B cell (primary cell): Measurements from ENCODE around the gene GPRIN2. TPM values are rescaled to one million over a fixed set of nuclear protein-coding genes. Genes with fewer than 3 reads are reported as not detected.

Experiments used
- ATAC-seq: fragments of 200-7000 bp; cut with Tn5 transposase; one replicate; pipeline ENCODE4 v1.10.0; 2021; ENCODE audit warnings: low read depth, mild to moderate bottlenecking, moderate number of reproducible peaks, moderate library complexity
- CTCF ChIA-PET: fragments of 350-600 bp; sonication (Branson Sonifier 250); formaldehyde crosslinking; loops from one replicate; lab custom pipeline; 2021; ENCODE audit warnings: antibody characterized with exemption, inconsistent platforms; lab: Charles Lee
- POLR2A ChIA-PET: fragments of 350-600 bp; sonication (Branson Sonifier 250); formaldehyde crosslinking; loops from one replicate; lab custom pipeline; 2021; ENCODE audit warnings: antibody characterized with exemption; lab: Charles Lee
- DNase-seq: peaks from one replicate; pipeline ENCODE4 v3.0.0; 2013
- H2AFZ ChIP-seq: 2 replicates; pipeline ENCODE4 v1.6.1; 2012; ENCODE audit warnings: mild to moderate bottlenecking, low read depth, low read length; ENCODE audit not compliant: insufficient read depth, poor library complexity, severe bottlenecking
- H3K27ac ChIP-seq, 2 donors: 1 replicate in 1 of 2; 2 replicates in 1 of 2; pipeline ENCODE4 v1.5.1; 2012 to 2013; ENCODE audit warnings: low read length in 2 of 2, mild to moderate bottlenecking in 2 of 2, moderate library complexity in 1 of 2
- H3K27me3 ChIP-seq, 4 experiments: fragments of 200-600 bp in 1 of 4; sonication (generic) in 1 of 4; replicated peaks in 1 of 4; 1 replicate in 2 of 4; 2 replicates in 2 of 4; pipeline versions ENCODE4 v1.6.1 to v1.7.0; 2013 to 2016; ENCODE audit warnings: low read length in 3 of 4, mild to moderate bottlenecking in 2 of 4, mixed read lengths in 1 of 4, moderate library complexity in 1 of 4; ENCODE audit not compliant: insufficient read depth in 4 of 4, control insufficient read depth in 3 of 4; ENCODE audit errors: control extremely low read depth in 1 of 4
- H3K36me3 ChIP-seq, 2 experiments: replicated peaks in 1 of 2; 1 replicate in 1 of 2; 2 replicates in 1 of 2; pipeline versions ENCODE4 v1.6.1 to v1.7.1; 2013; ENCODE audit warnings: low read length in 1 of 2; ENCODE audit not compliant: insufficient read depth in 2 of 2, control insufficient read depth in 1 of 2; ENCODE audit errors: control extremely low read depth in 1 of 2, extremely low read depth in 1 of 2
- H3K4me1 ChIP-seq, 2 donors: fragments of 200-600 bp in 1 of 2; sonication (generic) in 1 of 2; 1 replicate in 1 of 2; 2 replicates in 1 of 2; pipeline versions ENCODE4 v1.5.1 to v1.6.1; 2013 to 2017; ENCODE audit warnings: low read length in 2 of 2; ENCODE audit not compliant: control insufficient read depth in 2 of 2, insufficient read depth in 2 of 2
- H3K4me2 ChIP-seq: replicated peaks from 2 replicates; pipeline ENCODE3; 2012; ENCODE audit warnings: mild to moderate bottlenecking, low read depth, low read length; ENCODE audit not compliant: poor library complexity, severe bottlenecking
- H3K4me3 ChIP-seq, 5 experiments: fragments of 200-600 bp in 1 of 5; sonication (generic) in 1 of 5; 1 replicate in 3 of 5; 2 replicates in 2 of 5; pipeline versions ENCODE4 v1.5.1 to v1.7.0; 2011 to 2016; ENCODE audit warnings: low read length in 4 of 5, mild to moderate bottlenecking in 4 of 5, low read depth in 2 of 5, control low read depth in 1 of 5, moderate library complexity in 1 of 5; ENCODE audit not compliant: insufficient read depth in 1 of 5; ENCODE audit errors: control extremely low read depth in 1 of 5, extremely low read depth in 1 of 5
- H3K79me2 ChIP-seq: fragments of 200-600 bp; sonication (generic); one replicate; pipeline ENCODE4 v1.6.0; 2016; ENCODE audit warnings: low read length; ENCODE audit not compliant: control insufficient read depth, insufficient read depth
- H3K9ac ChIP-seq: fragments of 200-600 bp; sonication (generic); 2 replicates; pipeline ENCODE4 v1.6.1; 2017; ENCODE audit warnings: mild to moderate bottlenecking, low read length, moderate library complexity
- H3K9me3 ChIP-seq, 3 donors: one replicate each; pipeline versions ENCODE4 v1.6.1 to v1.7.1; 2013; ENCODE audit warnings: low read length in 2 of 3; ENCODE audit not compliant: control insufficient read depth in 2 of 3, insufficient read depth in 1 of 3; ENCODE audit errors: control extremely low read depth in 1 of 3
- H4K20me1 ChIP-seq: 2 replicates; pipeline ENCODE4 v1.6.0; 2012; ENCODE audit warnings: mild to moderate bottlenecking, low read length; ENCODE audit not compliant: insufficient read depth, control insufficient read depth, poor library complexity, severe bottlenecking
- H3K27ac Mint-ChIP-seq: one replicate; pipeline ENCODE4 v1.8.0; 2021; ENCODE audit warnings: mixed read lengths
- H3K27me3 Mint-ChIP-seq: one replicate; pipeline ENCODE4 v1.8.0; 2021; ENCODE audit warnings: mixed read lengths
- H3K4me1 Mint-ChIP-seq: one replicate; pipeline ENCODE4 v1.8.0; 2021; ENCODE audit warnings: mixed read lengths
- H3K4me3 Mint-ChIP-seq: one replicate; pipeline ENCODE4 v1.8.0; 2021; ENCODE audit warnings: mixed read lengths
- H3K9me3 Mint-ChIP-seq: one replicate; pipeline ENCODE4 v1.8.0; 2022; ENCODE audit warnings: mixed read lengths; ENCODE audit not compliant: insufficient read depth
- EZH2 ChIP-seq: IDR thresholded peaks from 2 replicates; pipeline ENCODE4 v1.6.1; 2012; ENCODE audit warnings: borderline replicate concordance, low read depth, mild to moderate bottlenecking, moderate library complexity, low read length; ENCODE audit not compliant: insufficient read depth, poor library complexity, severe bottlenecking
- WGBS: methylation state at CpG from one replicate; pipeline ENCODE4 v1.1.5; 2013; ENCODE audit warnings: missing lambda C conversion rate; ENCODE audit not compliant: insufficient coverage; 5-methylcytosine and 5-hydroxymethylcytosine counted together
- intact Hi-C: fragments of 100-400 bp; cut with micrococcal nuclease; formaldehyde crosslinking; loops from one replicate; pipeline ENCODE4 v1.10.0; 2022
- polyA plus RNA-seq: library from polyadenylated mRNA; depleted of rRNA; stranded (reverse); fragments of >200 nt; gene quantifications from 2 replicates; pipeline ENCODE4 v1.2.3, GENCODE V29; 2012
- total RNA-seq, 2 donors: library from RNA; stranded (reverse); fragments of 120-200 nt in 1 of 2; gene quantifications; 1 replicate in 1 of 2; 2 replicates in 1 of 2; pipeline versions ENCODE4 v1.2.3 to v1.2.4, GENCODE V29; 2013 to 2022
- TF ChIP-seq, protein P1 (sequence below): fragments of 200-600 bp; IDR thresholded peaks from one replicate; pipeline ENCODE4 v1.8.0; 2022; ENCODE audit warnings: antibody characterized with exemption, mild to moderate bottlenecking

GPRIN2 gene
- total and polyA plus RNA-seq, 2 donors (not counting 1 experiment from before 2014, with no cell fraction given): not detected

DNA sequence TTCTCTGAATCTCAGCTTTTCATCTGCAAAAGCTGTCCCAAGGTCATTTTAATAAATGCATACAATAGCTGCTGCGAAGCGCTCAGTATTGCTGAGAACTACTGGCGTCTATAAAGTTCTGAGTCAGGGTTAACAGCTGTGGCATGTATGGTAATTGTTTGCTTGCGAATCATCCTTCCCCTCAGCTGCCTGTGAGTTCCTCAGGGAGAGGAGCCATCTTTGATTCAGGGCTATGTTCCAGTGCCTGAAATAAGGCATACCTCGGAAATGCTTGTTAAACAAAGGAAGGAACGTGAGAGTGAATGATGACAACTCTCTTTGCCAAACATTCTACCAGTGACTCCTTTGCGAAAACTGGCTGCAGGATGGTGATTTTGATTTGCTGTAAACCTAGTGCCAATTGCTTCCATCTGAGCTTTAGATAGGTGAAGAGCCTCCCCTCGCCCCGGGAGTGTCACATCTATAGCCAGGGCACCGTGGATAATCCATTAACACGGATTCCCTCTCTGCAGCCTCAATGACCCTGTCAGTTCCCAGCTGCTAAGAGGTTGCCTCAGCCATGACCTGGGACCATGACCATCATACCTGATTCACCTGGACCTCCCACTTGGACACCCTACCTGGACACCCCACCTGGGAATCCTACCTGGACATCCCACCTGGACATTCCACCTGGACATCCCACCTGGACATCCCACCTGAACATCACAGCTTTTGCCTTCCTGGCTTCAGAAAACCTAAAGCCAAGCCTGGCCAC is 39.6 kb downstream of the GPRIN2 start:
- Histone ChIP-seq H3K79me2 (no peaks in the 10 kb centered on the region), H3K4me2 (no peak overlapping the region), H3K27me3 (peaks cover 0 to 6% (median 0%) of the 10 kb centered on the region in 4 experiments), H3K36me3 (no peaks in the 10 kb centered on the region), H2AFZ (no peak overlapping the region), H3K4me1 (no peaks in the 10 kb centered on the region), H3K27ac (no peak overlapping the region), H3K9me3 (no peaks in the 10 kb centered on the region), H4K20me1 (no peaks in the 10 kb centered on the region), H3K4me3 (no peak overlapping the region), H3K9ac (no peak overlapping the region)
- CTCF ChIA-PET: no interaction called here
- 86% methylated on average over 9 of the region's 11 CpGs for WGBS
- H3K4me3 Mint-ChIP-seq: no peak overlapping the region
- H3K4me1 Mint-ChIP-seq: no peaks in the 10 kb centered on the region
- H3K27me3 Mint-ChIP-seq: no peaks in the 10 kb centered on the region
- DNase-seq (no peak), ATAC-seq (no peak)
- intact Hi-C loops: no loop called here
- TF ChIP-seq, protein P1, sequence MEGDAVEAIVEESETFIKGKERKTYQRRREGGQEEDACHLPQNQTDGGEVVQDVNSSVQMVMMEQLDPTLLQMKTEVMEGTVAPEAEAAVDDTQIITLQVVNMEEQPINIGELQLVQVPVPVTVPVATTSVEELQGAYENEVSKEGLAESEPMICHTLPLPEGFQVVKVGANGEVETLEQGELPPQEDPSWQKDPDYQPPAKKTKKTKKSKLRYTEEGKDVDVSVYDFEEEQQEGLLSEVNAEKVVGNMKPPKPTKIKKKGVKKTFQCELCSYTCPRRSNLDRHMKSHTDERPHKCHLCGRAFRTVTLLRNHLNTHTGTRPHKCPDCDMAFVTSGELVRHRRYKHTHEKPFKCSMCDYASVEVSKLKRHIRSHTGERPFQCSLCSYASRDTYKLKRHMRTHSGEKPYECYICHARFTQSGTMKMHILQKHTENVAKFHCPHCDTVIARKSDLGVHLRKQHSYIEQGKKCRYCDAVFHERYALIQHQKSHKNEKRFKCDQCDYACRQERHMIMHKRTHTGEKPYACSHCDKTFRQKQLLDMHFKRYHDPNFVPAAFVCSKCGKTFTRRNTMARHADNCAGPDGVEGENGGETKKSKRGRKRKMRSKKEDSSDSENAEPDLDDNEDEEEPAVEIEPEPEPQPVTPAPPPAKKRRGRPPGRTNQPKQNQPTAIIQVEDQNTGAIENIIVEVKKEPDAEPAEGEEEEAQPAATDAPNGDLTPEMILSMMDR: no peak
- no peak for TF ChIP-seq EZH2
- H3K27ac Mint-ChIP-seq: no peak overlapping the region
- POLR2A ChIA-PET: no interaction called here
- H3K9me3 Mint-ChIP-seq: no peaks in the 10 kb centered on the region

GRCh38 chr10:46515793-46516192 is 40.7 kb downstream of the GPRIN2 start:
- H4K20me1 ChIP-seq: no peaks in the 10 kb centered on the region
- H2AFZ ChIP-seq: no peak overlapping the region
- no peaks in the 10 kb centered on the region for H3K9me3 ChIP-seq
- Mint-ChIP-seq H3K9me3 (no peaks in the 10 kb centered on the region), H3K27ac (no peak overlapping the region), H3K27me3 (no peaks in the 10 kb centered on the region), H3K4me1 (no peaks in the 10 kb centered on the region), H3K4me3 (no peak overlapping the region)
- intact Hi-C loops: no loop called here
- H3K27ac ChIP-seq: no peak overlapping the region
- no peaks in the 10 kb centered on the region for H3K36me3 ChIP-seq
- DNase-seq (no peak), ATAC-seq (no peak)
- no peak for TF ChIP-seq EZH2
- TF ChIP-seq, protein P1: no peak
- H3K4me3 ChIP-seq: no peak overlapping the region
- no peak overlapping the region for H3K4me2 ChIP-seq
- CTCF ChIA-PET: no interaction called here
- POLR2A ChIA-PET: no interaction called here
- H3K27me3 ChIP-seq: peaks cover 0 to 6% (median 0%) of the 10 kb centered on the region in 4 experiments
- WGBS: 96% methylated on average over 2 of the region's 3 CpGs
- H3K79me2 ChIP-seq: no peaks in the 10 kb centered on the region
- no peak overlapping the region for H3K9ac ChIP-seq
- H3K4me1 ChIP-seq: no peaks in the 10 kb centered on the region
